HG03520 (cell line): ENCODE measurements around the gene SDK1.

Source experiments
- ATAC-seq: cut with Tn5 transposase; IDR thresholded peaks from one replicate; pipeline ENCODE4 v1.9.1; 2021; ENCODE audit warnings: mild to moderate bottlenecking, moderate library complexity; ENCODE audit not compliant: unreplicated experiment

SDK1 gene

GRCh38 chr7:3300651-3301448, at the start of gene SDK1:
Gene SDK1 (plus strand): TSS chr7:3301252. CDS start chr7:3301587, 335 bp downstream.
- ATAC-seq = peak; percentile 93

GRCh38 chr7:3254718-3255117, 46.3 kb upstream of the SDK1 start:
- no peak for ATAC-seq

GRCh38 chr7:3259711-3260400, 41.2 kb upstream of the SDK1 start:
- no peak for ATAC-seq

- no peak for ATAC-seq
Observed at GRCh38 chr7:3260401-3260715, 40.7 kb upstream of the SDK1 start.

GRCh38 chr7:3264693-3265339, 36.2 kb upstream of the SDK1 start:
- no peak for ATAC-seq

GRCh38 chr7:3265388-3265787, 35.7 kb upstream of the SDK1 start:
- no peak for ATAC-seq

GRCh38 chr7:3266240-3266639, 34.8 kb upstream of the SDK1 start:
- ATAC-seq = no peak

- ATAC-seq = no peak
Observed at GRCh38 chr7:3267966-3268690, 32.9 kb upstream of the SDK1 start.

GRCh38 chr7:3270362-3270761, 30.7 kb upstream of the SDK1 start:
- no peak for ATAC-seq

- no peak for ATAC-seq
Observed at GRCh38 chr7:3271298-3271697, 29.8 kb upstream of the SDK1 start.

GRCh38 chr7:3272691-3273141, 28.3 kb upstream of the SDK1 start:
- no peak for ATAC-seq

- no peak for ATAC-seq
Observed at GRCh38 chr7:3274131-3274530, 26.9 kb upstream of the SDK1 start.

- no peak for ATAC-seq
Observed at GRCh38 chr7:3277604-3278572, 23.2 kb upstream of the SDK1 start.

- no peak for ATAC-seq
Observed at GRCh38 chr7:3279147-3279818, 21.8 kb upstream of the SDK1 start.

- ATAC-seq = no peak
Observed at GRCh38 chr7:3280445-3280844, 20.6 kb upstream of the SDK1 start.

GRCh38 chr7:3280946-3281656, 20.0 kb upstream of the SDK1 start:
- ATAC-seq = no peak

GRCh38 chr7:3282457-3282856, 18.6 kb upstream of the SDK1 start:
- ATAC-seq = no peak

- no peak for ATAC-seq
Observed at GRCh38 chr7:3283130-3283704, 17.8 kb upstream of the SDK1 start.

GRCh38 chr7:3285652-3286051, 15.4 kb upstream of the SDK1 start:
- no peak for ATAC-seq
